GM23338 (cell line): ENCODE data around the gene C5orf24. TPM values are rescaled to one million over a fixed set of nuclear protein-coding genes. Genes with fewer than 3 reads are reported as not detected.

Experiments
- ATAC-seq: fragments of 200-7000 bp; cut with Tn5 transposase; 3 replicates; pipeline ENCODE4 v1.9.1; 2020
- DNase-seq: peaks from one replicate; pipeline ENCODE4 v3.0.0-alpha.2; 2015; ENCODE audit warnings: low spot score
- H2AFZ ChIP-seq: fragments of 200-600 bp; sonication (generic); 2 replicates; pipeline ENCODE4 v1.8.0; 2016; ENCODE audit warnings: antibody characterized with exemption, mild to moderate bottlenecking, moderate library complexity
- H3F3A ChIP-seq: fragments of 200-600 bp; sonication (generic); replicated peaks from 2 replicates; pipeline ENCODE4 v1.8.0; 2017; ENCODE audit warnings: antibody characterized with exemption, mixed run types, low read depth
- H3K27ac ChIP-seq: fragments of 200-600 bp; sonication (generic); 2 replicates; pipeline ENCODE4 v1.6.1; 2016; ENCODE audit warnings: low read depth
- H3K27me3 ChIP-seq: fragments of 200-600 bp; sonication (generic); 2 replicates; pipeline ENCODE4 v1.8.0; 2016; ENCODE audit warnings: mild to moderate bottlenecking, mixed run types, moderate library complexity; ENCODE audit not compliant: insufficient read depth
- H3K36me3 ChIP-seq: fragments of 200-600 bp; sonication (generic); 2 replicates; pipeline ENCODE4 v1.8.0; 2016; ENCODE audit warnings: mild to moderate bottlenecking; ENCODE audit not compliant: insufficient read depth
- H3K4me1 ChIP-seq: fragments of 200-600 bp; sonication (generic); 2 replicates; pipeline ENCODE4 v1.8.0; 2016; ENCODE audit warnings: mild to moderate bottlenecking, moderate library complexity; ENCODE audit not compliant: insufficient read depth
- H3K4me2 ChIP-seq: fragments of 200-600 bp; sonication (generic); 2 replicates; pipeline ENCODE4 v1.7.1; 2017; ENCODE audit warnings: mixed run types
- H3K4me3 ChIP-seq: fragments of 200-600 bp; sonication (generic); 2 replicates; pipeline ENCODE4 v1.6.1; 2016; ENCODE audit warnings: mixed run types
- H3K79me2 ChIP-seq: fragments of 200-600 bp; sonication (generic); replicated peaks from 2 replicates; pipeline ENCODE4 v1.8.0; 2017; ENCODE audit warnings: mild to moderate bottlenecking; ENCODE audit not compliant: insufficient read depth
- H3K9me2 ChIP-seq: fragments of 200-600 bp; sonication (generic); 2 replicates; pipeline ENCODE4 v1.8.0; 2017; ENCODE audit not compliant: insufficient read depth
- H4K20me1 ChIP-seq: fragments of 200-600 bp; sonication (generic); replicated peaks from 2 replicates; pipeline ENCODE4 v1.8.0; 2017; ENCODE audit warnings: mild to moderate bottlenecking; ENCODE audit not compliant: insufficient read depth
- H3K27ac Mint-ChIP-seq: 2 replicates; pipeline ENCODE4 v1.8.0; 2020; ENCODE audit warnings: inconsistent platforms, mild to moderate bottlenecking, moderate library complexity, mixed read lengths
- H3K27me3 Mint-ChIP-seq: 3 replicates; pipeline ENCODE4 v1.8.0; 2022; ENCODE audit warnings: low read depth, mild to moderate bottlenecking, moderate library complexity, mixed read lengths, inconsistent platforms; ENCODE audit not compliant: insufficient read depth, poor library complexity
- H3K36me3 Mint-ChIP-seq: 3 replicates; pipeline ENCODE4 v1.8.0; 2021; ENCODE audit warnings: low read depth, mild to moderate bottlenecking, inconsistent platforms, moderate library complexity, mixed read lengths
- H3K4me1 Mint-ChIP-seq: 3 replicates; pipeline ENCODE4 v1.8.0; 2020; ENCODE audit warnings: mild to moderate bottlenecking, inconsistent platforms, mixed read lengths
- H3K4me3 Mint-ChIP-seq: 3 replicates; pipeline ENCODE4 v1.8.0; 2021; ENCODE audit warnings: moderate library complexity, mild to moderate bottlenecking, inconsistent platforms, mixed read lengths
- H3K9me3 Mint-ChIP-seq: 3 replicates; pipeline ENCODE4 v1.8.0; 2020; ENCODE audit warnings: moderate library complexity, mild to moderate bottlenecking, inconsistent platforms, mixed read lengths
- ETS1 ChIP-seq: IDR thresholded peaks from 2 replicates; pipeline ENCODE4 v1.6.1; 2016; ENCODE audit warnings: antibody characterized with exemption
- EZH2 ChIP-seq: fragments of 200-600 bp; sonication (generic); IDR thresholded peaks from one replicate; pipeline ENCODE4 v1.8.0; 2017; ENCODE audit warnings: antibody characterized with exemption, mild to moderate bottlenecking, low read depth; ENCODE audit not compliant: unreplicated experiment
- JUNB ChIP-seq: IDR thresholded peaks from one replicate; pipeline ENCODE4 v1.6.1; 2016; ENCODE audit warnings: antibody characterized with exemption; ENCODE audit not compliant: unreplicated experiment
- NANOG ChIP-seq: IDR thresholded peaks from 2 replicates; pipeline ENCODE4 v1.6.1; 2016; ENCODE audit warnings: antibody characterized with exemption, borderline replicate concordance
- POLR2AphosphoS5 ChIP-seq: IDR thresholded peaks from 2 replicates; pipeline ENCODE4 v1.6.1; 2016; ENCODE audit warnings: antibody characterized with exemption, low read depth
- REST ChIP-seq: IDR thresholded peaks from one replicate; pipeline ENCODE4 v1.6.1; 2018; ENCODE audit warnings: antibody characterized with exemption; ENCODE audit not compliant: unreplicated experiment
- ZNF114 ChIP-seq: fragments of 250-450 bp; sonication (Bioruptor Pico); IDR thresholded peaks from 2 replicates; pipeline ENCODE4 v1.5.0; 2020; ENCODE audit warnings: mild to moderate bottlenecking, moderate library complexity
- ZNF462 ChIP-seq: fragments of 250-450 bp; sonication (Bioruptor Pico); IDR thresholded peaks from 2 replicates; pipeline ENCODE4 v1.5.0; 2020; ENCODE audit warnings: mild to moderate bottlenecking, moderate library complexity
- polyA plus RNA-seq: library from polyadenylated mRNA; unstranded; fragments of >200 nt; fragmentation: Nextera tagmentation; extraction: Ambion mirVana; gene quantifications from 2 replicates; pipeline ENCODE4 v1.2.1, GENCODE V29; 2016
- total RNA-seq: library from RNA; depleted of rRNA; stranded (reverse); fragments of >200 nt; shearing (Covaris generic); gene quantifications from 2 replicates; pipeline ENCODE4 v1.2.3, GENCODE V29; 2014

Gene C5orf24
- total and polyA plus RNA-seq, 2 experiments from 2014 or later, result 14.6 to 21.1 TPM

GRCh38 chr5:134833340-134834032 is 12.3 kb upstream of the C5orf24 start:
- Histone ChIP-seq H3K27me3 (no peaks in the 10 kb centered on the region), H3K36me3 (peaks cover 20% of the 10 kb centered on the region), H3F3A (no peaks in the 10 kb centered on the region), H3K4me2 (no peak overlapping the region), H3K4me3 (no peak overlapping the region), H3K9me2 (no peaks in the 10 kb centered on the region), H3K27ac (no peak overlapping the region), H4K20me1 (no peaks in the 10 kb centered on the region; the same call in 1 of the 2 replicates), H3K4me1 (no peaks in the 10 kb centered on the region), H2AFZ (no peak overlapping the region), H3K79me2 (no peaks in the 10 kb centered on the region)
- Mint-ChIP-seq H3K9me3 (no peaks in the 10 kb centered on the region; the same call in 2 of the 3 replicates), H3K4me3 (no peak overlapping the region), H3K4me1 (no peaks in the 10 kb centered on the region), H3K27me3 (no peaks in the 10 kb centered on the region), H3K27ac (no peak overlapping the region), H3K36me3 (peaks cover 50% of the 10 kb centered on the region)
- ATAC-seq (no peak), DNase-seq (no peak)
- TF ChIP-seq POLR2AphosphoS5 (no peak), ZNF114 (CRISPR knock-in tag) (no peak), ETS1 (no peak), REST (no peak), JUNB (no peak), ZNF462 (no peak), EZH2 (no peak), NANOG (no peak)
